ENCODE measurements around the gene PLA2G12B.
"Not testable (repeated sequence)": the region's sequence is repeated elsewhere in the genome, so short reads cannot be mapped to it uniquely, and the experiment has no call there.

Gene PLA2G12B

DNA sequence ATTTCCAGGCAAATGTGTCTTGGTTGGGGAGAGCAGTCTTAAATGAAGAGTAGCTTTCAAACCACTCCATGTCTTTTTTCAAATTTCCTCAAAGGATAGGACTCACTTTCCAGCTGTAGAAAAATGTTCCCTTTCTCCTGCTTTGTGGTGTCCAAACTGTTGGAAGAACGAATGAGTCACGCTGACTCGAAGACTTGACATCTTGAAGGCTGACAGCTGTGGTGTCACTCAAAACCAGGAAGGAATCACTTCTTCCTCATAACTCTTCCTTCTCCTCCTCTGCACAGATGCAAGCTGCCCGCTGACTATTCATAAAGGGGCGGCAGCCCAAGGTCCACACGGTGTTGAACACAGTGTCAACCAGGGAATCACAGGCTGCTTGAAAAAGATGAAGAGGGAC is 19.2 kb downstream of the PLA2G12B start:
- Histone ChIP-seq H3K27ac (ENCODE audit: low read length) (no peak overlapping the region), H3K27me3 (ENCODE audit: control insufficient read depth in 1 of 2, insufficient read depth in 2 of 2, low read length in 2 of 2) (no peaks in the 10 kb centered on the region), H3K36me3 (ENCODE audit: control insufficient read depth in 2 of 2, insufficient read depth in 2 of 2, low read length in 2 of 2) (no peaks in the 10 kb centered on the region), H3K9me3 (ENCODE audit: control insufficient read depth in 2 of 2, low read length in 2 of 2) (no peaks in the 10 kb centered on the region), H3K4me1 (ENCODE audit: control insufficient read depth, insufficient read depth, low read length) (no peaks in the 10 kb centered on the region), H3K4me3 (ENCODE audit: low read length in 2 of 2) (no peak overlapping the region), H3K9ac (ENCODE audit: low read length in 2 of 2) (no peak overlapping the region)

DNA sequence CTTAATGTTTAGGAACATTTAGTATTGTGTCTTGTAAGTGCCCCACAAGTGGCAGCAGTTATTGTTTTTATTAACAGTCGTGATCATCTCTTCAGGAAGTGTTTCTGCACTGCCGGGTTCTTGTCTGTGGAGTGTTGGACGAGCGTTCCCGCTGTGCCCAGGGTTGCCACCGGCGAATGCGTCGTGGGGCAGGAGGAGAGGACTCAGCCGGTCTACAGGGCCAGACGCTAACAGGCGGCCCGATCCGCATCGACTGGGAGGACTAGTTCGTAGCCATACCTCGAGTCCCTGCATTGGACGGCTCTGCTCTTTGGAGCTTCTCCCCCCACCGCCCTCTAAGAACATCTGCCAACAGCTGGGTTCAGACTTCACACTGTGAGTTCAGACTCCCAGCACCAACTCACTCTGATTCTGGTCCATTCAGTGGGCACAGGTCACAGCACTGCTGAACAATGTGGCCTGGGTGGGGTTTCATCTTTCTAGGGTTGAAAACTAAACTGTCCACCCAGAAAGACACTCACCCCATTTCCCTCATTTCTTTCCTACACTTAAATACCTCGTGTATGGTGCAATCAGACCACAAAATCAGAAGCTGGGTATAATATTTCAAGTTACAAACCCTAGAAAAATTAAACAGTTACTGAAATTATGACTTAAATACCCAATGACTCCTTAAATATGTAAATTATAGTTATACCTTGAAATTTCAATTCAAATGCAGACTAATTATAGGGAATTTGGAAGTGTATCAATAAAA is 22.2 kb downstream of the PLA2G12B start:
- Histone ChIP-seq H3K4me1 (ENCODE audit: control insufficient read depth, insufficient read depth, low read length) (no peaks in the 10 kb centered on the region), H3K27me3 (ENCODE audit: control insufficient read depth in 1 of 2, insufficient read depth in 2 of 2, low read length in 2 of 2) (no peaks in the 10 kb centered on the region), H3K9ac (ENCODE audit: low read length in 2 of 2) (no peak overlapping the region), H3K9me3 (ENCODE audit: control insufficient read depth in 2 of 2, low read length in 2 of 2) (no peaks in the 10 kb centered on the region), H3K4me3 (ENCODE audit: low read length in 2 of 2) (no peak overlapping the region), H3K27ac (ENCODE audit: low read length) (no peak overlapping the region), H3K36me3 (ENCODE audit: control insufficient read depth in 2 of 2, insufficient read depth in 2 of 2, low read length in 2 of 2) (no peaks in the 10 kb centered on the region)

DNA sequence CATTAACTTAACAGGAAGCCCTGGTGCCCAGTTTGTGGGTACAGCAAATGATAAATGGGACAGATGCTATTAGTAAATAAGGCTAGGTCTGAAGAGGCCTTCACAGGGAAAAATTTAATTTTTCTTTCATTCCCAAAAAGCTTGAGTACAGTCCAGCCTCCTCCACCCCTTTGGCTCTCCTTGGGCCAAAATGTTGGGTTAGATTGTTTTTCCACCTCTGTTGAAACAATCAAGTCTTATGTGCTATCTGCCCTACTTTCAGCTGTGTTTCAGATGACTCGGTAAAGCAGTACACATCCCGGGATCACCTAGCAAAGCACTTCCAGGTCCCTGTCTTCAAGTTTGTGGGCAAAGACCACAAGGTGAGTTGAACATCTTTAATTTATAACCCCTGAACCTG is 24.3 kb downstream of the PLA2G12B start:
- Histone ChIP-seq H3K4me1 (ENCODE audit: control insufficient read depth, insufficient read depth, low read length) (no peaks in the 10 kb centered on the region), H3K4me3 (ENCODE audit: low read length in 2 of 2) (no peak overlapping the region), H3K9ac (ENCODE audit: low read length in 2 of 2) (no peak overlapping the region), H3K36me3 (ENCODE audit: control insufficient read depth in 2 of 2, insufficient read depth in 2 of 2, low read length in 2 of 2) (no peaks in the 10 kb centered on the region), H3K9me3 (ENCODE audit: control insufficient read depth in 2 of 2, low read length in 2 of 2) (no peaks in the 10 kb centered on the region), H3K27ac (ENCODE audit: low read length) (no peak overlapping the region), H3K27me3 (ENCODE audit: control insufficient read depth in 1 of 2, insufficient read depth in 2 of 2, low read length in 2 of 2) (no peaks in the 10 kb centered on the region)

DNA sequence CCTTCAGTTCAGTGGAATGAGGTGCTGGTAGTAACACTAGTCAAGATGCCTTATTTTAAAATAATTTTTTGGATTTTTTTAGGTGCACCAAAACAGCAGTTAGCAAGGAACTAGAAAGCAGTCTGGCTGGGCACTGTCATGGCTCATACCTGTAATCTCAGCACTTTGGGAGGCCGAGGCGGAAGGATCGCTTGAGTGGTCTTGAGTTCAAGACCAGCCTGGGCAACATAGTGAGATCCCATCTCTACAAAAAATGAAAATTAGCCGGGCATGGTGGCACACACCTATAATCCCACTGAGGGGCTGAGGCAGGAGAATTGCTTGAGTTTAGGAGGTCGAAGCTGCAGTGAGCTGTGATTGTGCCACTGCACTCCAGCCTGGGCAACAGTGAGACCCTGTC is 25.8 kb downstream of the PLA2G12B start:
- Histone ChIP-seq H3K27me3 (ENCODE audit: control insufficient read depth in 1 of 2, insufficient read depth in 2 of 2, low read length in 2 of 2) (no peaks in the 10 kb centered on the region), H3K4me3 (ENCODE audit: low read length in 2 of 2) (no peak overlapping the region), H3K9me3 (ENCODE audit: control insufficient read depth in 2 of 2, low read length in 2 of 2) (no peaks in the 10 kb centered on the region), H3K36me3 (ENCODE audit: control insufficient read depth in 2 of 2, insufficient read depth in 2 of 2, low read length in 2 of 2) (no peaks in the 10 kb centered on the region), H3K27ac (ENCODE audit: low read length) (no peak overlapping the region), H3K9ac (ENCODE audit: low read length in 2 of 2) (no peak overlapping the region), H3K4me1 (ENCODE audit: control insufficient read depth, insufficient read depth, low read length) (no peaks in the 10 kb centered on the region)

DNA sequence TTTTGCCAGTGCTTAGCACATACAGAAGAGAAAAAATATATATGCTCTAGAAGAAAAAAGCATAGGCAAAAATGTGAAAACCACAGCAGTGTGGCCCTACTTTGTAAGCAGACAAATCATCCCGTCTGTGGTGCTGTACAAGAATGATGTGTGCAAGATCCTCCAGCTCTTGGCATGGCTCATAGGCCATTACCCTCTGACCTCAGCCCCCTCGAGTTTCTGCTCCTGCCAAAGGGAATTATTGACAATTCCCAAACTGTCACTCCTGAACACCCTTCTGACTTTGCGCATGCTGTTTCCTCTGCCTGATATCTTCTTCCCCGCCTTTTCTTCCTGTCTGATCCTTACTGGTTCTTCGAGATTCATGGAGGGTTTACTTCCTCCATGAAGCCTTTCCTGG is 27.1 kb downstream of the PLA2G12B start:
- no peak overlapping the region for H3K4me3 ChIP-seq (ENCODE audit: low read length in 2 of 2)
- no peaks in the 10 kb centered on the region for H3K9me3 ChIP-seq (ENCODE audit: control insufficient read depth in 2 of 2, low read length in 2 of 2)
- no peak overlapping the region for H3K27ac ChIP-seq (ENCODE audit: low read length)
- no peaks in the 10 kb centered on the region for H3K36me3 ChIP-seq (ENCODE audit: control insufficient read depth in 2 of 2, insufficient read depth in 2 of 2, low read length in 2 of 2)
- H3K9ac ChIP-seq (ENCODE audit: low read length in 2 of 2), result no peak overlapping the region
- H3K4me1 ChIP-seq (ENCODE audit: control insufficient read depth, insufficient read depth, low read length), result no peaks in the 10 kb centered on the region
- H3K27me3 ChIP-seq (ENCODE audit: control insufficient read depth in 1 of 2, insufficient read depth in 2 of 2, low read length in 2 of 2), result no peaks in the 10 kb centered on the region

DNA sequence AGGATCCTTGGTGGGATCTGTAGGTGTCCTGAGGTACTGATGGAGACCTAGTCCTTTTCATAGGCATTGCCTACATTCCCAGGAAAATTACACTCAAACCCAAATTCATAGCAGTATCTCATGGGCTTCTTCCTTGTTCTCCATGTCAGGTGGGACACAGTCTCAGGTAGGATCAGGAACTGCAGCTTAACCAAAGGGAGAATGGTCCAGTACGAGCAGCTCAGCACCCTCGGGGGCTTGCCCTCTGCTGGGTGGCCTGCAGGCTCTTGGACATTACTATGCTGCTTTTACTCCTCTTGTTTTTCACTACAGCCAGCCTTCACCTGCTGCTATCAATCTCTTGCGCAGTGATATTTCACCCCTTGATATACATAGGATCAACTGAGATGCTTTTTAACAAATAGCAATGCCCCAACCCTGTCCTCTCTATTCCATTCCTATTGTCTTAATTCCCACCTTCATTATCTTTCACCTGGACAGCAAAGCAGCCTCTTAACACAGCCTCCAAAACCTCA is 28.6 kb downstream of the PLA2G12B start:
- Histone ChIP-seq H3K27me3 (ENCODE audit: control insufficient read depth in 1 of 2, insufficient read depth in 2 of 2, low read length in 2 of 2) (no peaks in the 10 kb centered on the region), H3K36me3 (ENCODE audit: control insufficient read depth in 2 of 2, insufficient read depth in 2 of 2, low read length in 2 of 2) (no peaks in the 10 kb centered on the region), H3K4me3 (ENCODE audit: low read length in 2 of 2) (no peak overlapping the region), H3K9ac (ENCODE audit: low read length in 2 of 2) (no peak overlapping the region), H3K27ac (ENCODE audit: low read length) (no peak overlapping the region), H3K4me1 (ENCODE audit: control insufficient read depth, insufficient read depth, low read length) (no peaks in the 10 kb centered on the region), H3K9me3 (ENCODE audit: control insufficient read depth in 2 of 2, low read length in 2 of 2) (no peaks in the 10 kb centered on the region)

DNA sequence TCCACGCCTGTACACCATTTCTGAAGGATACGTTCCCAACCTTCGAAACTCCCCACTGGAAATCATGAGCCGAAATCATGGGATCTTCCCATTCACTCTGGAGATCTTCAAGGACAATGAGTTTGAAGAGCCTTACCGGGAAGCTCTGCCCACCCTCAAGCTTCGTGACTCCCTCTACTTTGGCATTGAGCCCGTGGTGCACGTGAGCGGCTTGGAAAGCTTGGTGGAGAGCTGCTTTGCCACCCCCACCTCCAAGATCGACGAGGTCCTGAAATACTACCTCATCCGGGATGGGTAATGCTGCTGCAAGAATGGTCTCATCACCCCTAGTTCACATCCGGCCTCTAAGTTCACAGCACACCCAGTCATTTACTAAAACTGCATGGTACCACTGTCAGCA is 30.3 kb downstream of the PLA2G12B start:
- H3K27me3 ChIP-seq (ENCODE audit: control insufficient read depth in 1 of 2, insufficient read depth in 2 of 2, low read length in 2 of 2), result no peaks in the 10 kb centered on the region
- H3K9ac ChIP-seq (ENCODE audit: low read length in 2 of 2), result no peak overlapping the region
- no peaks in the 10 kb centered on the region for H3K9me3 ChIP-seq (ENCODE audit: control insufficient read depth in 2 of 2, low read length in 2 of 2)
- no peak overlapping the region for H3K4me3 ChIP-seq (ENCODE audit: low read length in 2 of 2)
- no peaks in the 10 kb centered on the region for H3K4me1 ChIP-seq (ENCODE audit: control insufficient read depth, insufficient read depth, low read length)
- H3K36me3 ChIP-seq (ENCODE audit: control insufficient read depth in 2 of 2, insufficient read depth in 2 of 2, low read length in 2 of 2), result no peaks in the 10 kb centered on the region
- H3K27ac ChIP-seq (ENCODE audit: low read length), result no peak overlapping the region

DNA sequence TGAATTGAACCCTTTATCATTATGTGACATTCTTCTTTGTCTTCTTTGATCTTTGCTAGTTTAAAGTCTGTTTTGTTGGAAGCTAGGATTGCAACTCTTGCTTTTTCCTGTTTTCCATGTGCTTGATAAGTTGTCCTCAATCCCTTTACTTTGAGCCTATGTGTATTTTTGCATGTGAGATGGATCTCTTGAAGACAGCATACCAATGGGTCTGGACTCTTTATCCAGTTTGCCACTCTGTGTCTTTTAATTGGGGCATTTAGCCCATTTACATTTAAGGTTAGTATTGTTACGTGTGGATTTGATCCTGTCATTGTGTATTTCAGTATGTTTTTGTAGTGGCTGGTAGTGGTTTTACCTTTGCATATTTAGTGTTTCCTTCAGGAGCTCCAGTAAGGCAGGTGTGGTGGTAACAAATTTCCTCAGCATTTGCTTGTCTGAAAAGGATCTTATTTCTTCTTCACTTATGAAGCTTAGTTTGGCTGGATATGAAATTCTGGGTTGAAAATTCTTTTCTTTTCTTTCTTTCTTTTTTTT is 33.4 kb downstream of the PLA2G12B start:
- not testable (repeated sequence) for H3K4me3 ChIP-seq (ENCODE audit: low read length in 2 of 2); H3K9me3 ChIP-seq (ENCODE audit: control insufficient read depth in 2 of 2, low read length in 2 of 2); H3K4me1 ChIP-seq (ENCODE audit: control insufficient read depth, insufficient read depth, low read length); H3K36me3 ChIP-seq (ENCODE audit: control insufficient read depth in 2 of 2, insufficient read depth in 2 of 2, low read length in 2 of 2); H3K27ac ChIP-seq (ENCODE audit: low read length); H3K27me3 ChIP-seq (ENCODE audit: control insufficient read depth in 1 of 2, insufficient read depth in 2 of 2, low read length in 2 of 2); H3K9ac ChIP-seq (ENCODE audit: low read length in 2 of 2)

DNA sequence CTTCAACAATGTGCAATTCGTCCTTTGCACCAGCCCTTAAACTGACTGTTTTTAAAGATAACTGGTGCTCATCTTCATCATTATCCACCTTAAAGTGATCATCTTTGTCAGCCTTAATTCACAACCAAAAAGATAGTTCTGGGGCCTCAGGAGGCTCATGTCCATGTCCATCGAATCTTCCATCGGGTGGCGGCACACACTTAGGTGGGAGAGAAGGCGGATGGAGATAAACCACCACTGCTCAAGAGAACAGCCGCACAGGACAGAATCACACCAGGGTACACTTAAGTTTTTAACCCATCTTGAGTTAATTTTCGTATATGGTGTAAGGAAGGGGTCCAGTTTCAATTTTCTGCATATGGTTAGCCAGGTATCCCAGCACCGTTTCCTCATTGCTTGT is 36.3 kb downstream of the PLA2G12B start:
- H3K36me3 ChIP-seq (ENCODE audit: control insufficient read depth in 2 of 2, insufficient read depth in 2 of 2, low read length in 2 of 2), result no peaks in the 10 kb centered on the region
- no peaks in the 10 kb centered on the region for H3K4me1 ChIP-seq (ENCODE audit: control insufficient read depth, insufficient read depth, low read length)

DNA sequence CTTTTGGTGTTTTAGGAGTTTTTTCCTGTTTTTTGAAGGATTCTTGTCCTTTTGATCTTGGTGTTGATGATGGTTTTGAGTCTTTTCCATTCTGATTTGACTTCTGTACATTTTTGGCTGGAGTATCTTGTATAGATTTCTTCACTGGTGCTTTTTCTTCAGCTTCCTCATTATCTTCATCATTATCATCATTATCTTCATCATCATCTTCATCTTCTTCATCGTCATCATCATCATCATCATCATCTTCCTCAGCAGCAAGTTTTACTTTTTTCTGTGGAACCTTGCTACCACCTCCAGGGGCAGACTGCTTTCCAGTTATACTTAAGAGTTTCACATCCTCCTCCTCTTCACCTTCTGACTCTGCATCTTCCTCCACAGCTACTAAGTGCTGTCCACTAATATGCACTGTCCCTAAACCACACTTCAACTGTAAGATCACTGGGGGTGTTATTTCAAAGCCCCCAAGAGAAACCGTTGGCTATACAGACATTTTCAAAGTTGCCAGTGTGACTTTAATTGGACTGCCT is 36.7 kb downstream of the PLA2G12B start:
- H3K27me3 ChIP-seq (ENCODE audit: control insufficient read depth in 1 of 2, insufficient read depth in 2 of 2, low read length in 2 of 2); H3K4me1 ChIP-seq (ENCODE audit: control insufficient read depth, insufficient read depth, low read length); H3K4me3 ChIP-seq (ENCODE audit: low read length in 2 of 2); H3K9me3 ChIP-seq (ENCODE audit: control insufficient read depth in 2 of 2, low read length in 2 of 2); H3K9ac ChIP-seq (ENCODE audit: low read length in 2 of 2); H3K36me3 ChIP-seq (ENCODE audit: control insufficient read depth in 2 of 2, insufficient read depth in 2 of 2, low read length in 2 of 2); H3K27ac ChIP-seq (ENCODE audit: low read length): not testable (repeated sequence)

More for the DNA sequence above, 36.3 kb downstream of the PLA2G12B start:
- Histone ChIP-seq H3K27ac (ENCODE audit: low read length) (no peak overlapping the region), H3K9me3 (ENCODE audit: control insufficient read depth in 2 of 2, low read length in 2 of 2) (no peaks in the 10 kb centered on the region), H3K27me3 (ENCODE audit: control insufficient read depth in 1 of 2, insufficient read depth in 2 of 2, low read length in 2 of 2) (no peaks in the 10 kb centered on the region), H3K4me3 (ENCODE audit: low read length in 2 of 2) (no peak overlapping the region), H3K9ac (ENCODE audit: low read length in 2 of 2) (no peak overlapping the region)

DNA sequence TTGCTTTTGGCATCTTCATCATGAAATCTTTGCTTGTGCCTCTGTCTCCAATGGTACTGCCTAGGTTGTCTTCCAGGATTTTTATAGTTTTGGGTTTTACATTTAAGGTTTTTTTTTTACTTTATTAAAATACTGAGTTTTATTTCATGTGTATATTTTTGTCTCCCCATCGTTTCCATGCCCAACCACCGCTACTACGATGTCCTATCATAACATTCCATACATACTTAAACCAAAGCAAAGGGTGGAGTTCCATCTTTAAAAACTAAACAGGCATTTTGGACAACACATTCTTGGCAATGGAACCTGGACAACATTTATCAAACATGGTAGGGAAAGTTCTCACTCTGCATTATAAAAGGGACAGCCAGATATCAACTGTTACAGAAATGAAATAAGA is 37.4 kb downstream of the PLA2G12B start:
- H3K36me3 ChIP-seq (ENCODE audit: control insufficient read depth in 2 of 2, insufficient read depth in 2 of 2, low read length in 2 of 2); H3K4me1 ChIP-seq (ENCODE audit: control insufficient read depth, insufficient read depth, low read length); H3K27me3 ChIP-seq (ENCODE audit: control insufficient read depth in 1 of 2, insufficient read depth in 2 of 2, low read length in 2 of 2); H3K27ac ChIP-seq (ENCODE audit: low read length); H3K9ac ChIP-seq (ENCODE audit: low read length in 2 of 2); H3K9me3 ChIP-seq (ENCODE audit: control insufficient read depth in 2 of 2, low read length in 2 of 2); H3K4me3 ChIP-seq (ENCODE audit: low read length in 2 of 2): not testable (repeated sequence)
